ENCODE data around the gene SEC22A.

SEC22A gene

DNA sequence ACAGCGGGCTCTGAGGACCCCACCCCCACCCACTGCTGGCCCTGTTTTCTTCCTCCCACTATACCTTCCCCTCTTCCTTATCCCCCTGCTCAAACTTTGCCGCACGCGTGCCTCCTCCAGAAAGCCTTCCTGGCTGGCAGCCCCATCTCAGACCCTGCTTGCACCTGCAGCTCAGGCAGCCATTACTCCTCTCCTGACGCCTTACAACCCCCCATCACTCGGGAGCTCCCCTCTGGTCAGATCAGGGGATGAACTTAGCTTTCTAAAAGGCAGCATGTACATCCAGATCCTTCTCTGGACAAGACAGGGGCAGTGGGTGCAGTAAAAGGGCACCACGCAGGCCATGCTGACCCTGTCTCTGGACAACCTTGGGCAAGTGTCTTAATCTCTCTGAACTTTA, 94.5 kb downstream of the SEC22A start:
- DNase-seq (ENCODE audit: low read depth in 1 of 2, low spot score in 1 of 2) = no peak
- H3K27ac ChIP-seq (replicated peaks) = no peak overlapping the region
- TF ChIP-seq, protein P1, sequence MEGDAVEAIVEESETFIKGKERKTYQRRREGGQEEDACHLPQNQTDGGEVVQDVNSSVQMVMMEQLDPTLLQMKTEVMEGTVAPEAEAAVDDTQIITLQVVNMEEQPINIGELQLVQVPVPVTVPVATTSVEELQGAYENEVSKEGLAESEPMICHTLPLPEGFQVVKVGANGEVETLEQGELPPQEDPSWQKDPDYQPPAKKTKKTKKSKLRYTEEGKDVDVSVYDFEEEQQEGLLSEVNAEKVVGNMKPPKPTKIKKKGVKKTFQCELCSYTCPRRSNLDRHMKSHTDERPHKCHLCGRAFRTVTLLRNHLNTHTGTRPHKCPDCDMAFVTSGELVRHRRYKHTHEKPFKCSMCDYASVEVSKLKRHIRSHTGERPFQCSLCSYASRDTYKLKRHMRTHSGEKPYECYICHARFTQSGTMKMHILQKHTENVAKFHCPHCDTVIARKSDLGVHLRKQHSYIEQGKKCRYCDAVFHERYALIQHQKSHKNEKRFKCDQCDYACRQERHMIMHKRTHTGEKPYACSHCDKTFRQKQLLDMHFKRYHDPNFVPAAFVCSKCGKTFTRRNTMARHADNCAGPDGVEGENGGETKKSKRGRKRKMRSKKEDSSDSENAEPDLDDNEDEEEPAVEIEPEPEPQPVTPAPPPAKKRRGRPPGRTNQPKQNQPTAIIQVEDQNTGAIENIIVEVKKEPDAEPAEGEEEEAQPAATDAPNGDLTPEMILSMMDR (IDR thresholded peaks at IDR 0.05; ENCODE audit: insufficient read depth, low read length) = no peak
- TF ChIP-seq, protein P2, sequence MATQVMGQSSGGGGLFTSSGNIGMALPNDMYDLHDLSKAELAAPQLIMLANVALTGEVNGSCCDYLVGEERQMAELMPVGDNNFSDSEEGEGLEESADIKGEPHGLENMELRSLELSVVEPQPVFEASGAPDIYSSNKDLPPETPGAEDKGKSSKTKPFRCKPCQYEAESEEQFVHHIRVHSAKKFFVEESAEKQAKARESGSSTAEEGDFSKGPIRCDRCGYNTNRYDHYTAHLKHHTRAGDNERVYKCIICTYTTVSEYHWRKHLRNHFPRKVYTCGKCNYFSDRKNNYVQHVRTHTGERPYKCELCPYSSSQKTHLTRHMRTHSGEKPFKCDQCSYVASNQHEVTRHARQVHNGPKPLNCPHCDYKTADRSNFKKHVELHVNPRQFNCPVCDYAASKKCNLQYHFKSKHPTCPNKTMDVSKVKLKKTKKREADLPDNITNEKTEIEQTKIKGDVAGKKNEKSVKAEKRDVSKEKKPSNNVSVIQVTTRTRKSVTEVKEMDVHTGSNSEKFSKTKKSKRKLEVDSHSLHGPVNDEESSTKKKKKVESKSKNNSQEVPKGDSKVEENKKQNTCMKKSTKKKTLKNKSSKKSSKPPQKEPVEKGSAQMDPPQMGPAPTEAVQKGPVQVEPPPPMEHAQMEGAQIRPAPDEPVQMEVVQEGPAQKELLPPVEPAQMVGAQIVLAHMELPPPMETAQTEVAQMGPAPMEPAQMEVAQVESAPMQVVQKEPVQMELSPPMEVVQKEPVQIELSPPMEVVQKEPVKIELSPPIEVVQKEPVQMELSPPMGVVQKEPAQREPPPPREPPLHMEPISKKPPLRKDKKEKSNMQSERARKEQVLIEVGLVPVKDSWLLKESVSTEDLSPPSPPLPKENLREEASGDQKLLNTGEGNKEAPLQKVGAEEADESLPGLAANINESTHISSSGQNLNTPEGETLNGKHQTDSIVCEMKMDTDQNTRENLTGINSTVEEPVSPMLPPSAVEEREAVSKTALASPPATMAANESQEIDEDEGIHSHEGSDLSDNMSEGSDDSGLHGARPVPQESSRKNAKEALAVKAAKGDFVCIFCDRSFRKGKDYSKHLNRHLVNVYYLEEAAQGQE (IDR thresholded peaks at IDR 0.05; ENCODE audit: insufficient replicate concordance, low read depth) = no peak
- no peak for TF ChIP-seq GABPA (IDR thresholded peaks at IDR 0.05; ENCODE audit: low read depth)
- TF ChIP-seq POLR2AphosphoS5 (IDR thresholded peaks at IDR 0.05; ENCODE audit: low read depth) = no peak
- no peak for TF ChIP-seq SPI1 (IDR thresholded peaks at IDR 0.05; ENCODE audit: borderline replicate concordance, low read depth)
- H3K27me3 ChIP-seq (ENCODE audit: insufficient read depth, poor library complexity, severe bottlenecking) = no peaks in the 10 kb centered on the region
- H3K4me3 ChIP-seq (replicated peaks; ENCODE audit: insufficient read depth, low read length) = no peak overlapping the region

DNA sequence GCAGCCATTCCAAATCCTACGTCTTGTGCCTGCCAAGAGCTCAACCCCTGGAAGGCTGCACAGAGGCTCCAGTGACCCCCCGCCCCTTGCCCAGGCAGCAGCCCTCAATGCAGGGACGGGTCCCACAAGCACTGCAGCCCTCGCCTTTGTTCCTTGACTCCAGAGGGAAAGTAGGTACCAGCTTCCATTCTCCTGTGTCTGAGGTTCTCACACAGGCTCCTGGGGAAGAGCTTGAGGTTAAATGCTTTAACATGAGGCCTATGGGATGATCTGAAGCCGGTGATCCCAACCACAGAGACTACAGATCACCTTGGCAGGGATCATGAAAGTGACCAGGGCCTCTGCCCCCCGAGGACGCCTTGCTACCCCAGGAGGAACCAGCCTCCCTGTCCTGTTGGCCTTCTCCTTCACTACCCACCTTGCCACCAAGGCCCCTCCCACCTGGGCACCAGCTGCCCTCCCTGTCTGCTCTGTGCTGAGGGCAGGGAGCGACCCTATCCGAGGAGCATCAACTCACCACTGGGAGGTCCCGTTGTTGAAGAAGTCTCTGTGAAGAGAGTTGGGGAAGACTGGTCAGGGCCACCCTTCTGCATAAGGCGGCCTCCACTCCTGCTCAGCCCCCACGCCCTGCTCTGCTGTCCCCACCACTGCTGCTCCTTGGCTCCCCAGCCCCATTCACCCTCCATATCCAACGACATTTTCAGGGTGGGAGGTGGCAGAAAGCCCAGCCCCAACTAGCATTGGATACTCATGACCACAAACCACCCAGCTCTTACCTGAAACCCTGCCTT, 95.3 kb downstream of the SEC22A start:
- no peak for DNase-seq (ENCODE audit: low read depth in 1 of 2, low spot score in 1 of 2)
- no peak overlapping the region for H3K4me3 ChIP-seq (replicated peaks; ENCODE audit: insufficient read depth, low read length)
- H3K27ac ChIP-seq (replicated peaks) = no peak overlapping the region
- no peaks in the 10 kb centered on the region for H3K27me3 ChIP-seq (ENCODE audit: insufficient read depth, poor library complexity, severe bottlenecking)
- TF ChIP-seq, protein P2 (IDR thresholded peaks at IDR 0.05; ENCODE audit: insufficient replicate concordance, low read depth) = no peak
- TF ChIP-seq, protein P1 (IDR thresholded peaks at IDR 0.05; ENCODE audit: insufficient read depth, low read length) = no peak
- TF ChIP-seq POLR2AphosphoS5 (IDR thresholded peaks at IDR 0.05; ENCODE audit: low read depth) (no peak), SPI1 (IDR thresholded peaks at IDR 0.05; ENCODE audit: borderline replicate concordance, low read depth) (no peak), GABPA (IDR thresholded peaks at IDR 0.05; ENCODE audit: low read depth) (no peak)

DNA sequence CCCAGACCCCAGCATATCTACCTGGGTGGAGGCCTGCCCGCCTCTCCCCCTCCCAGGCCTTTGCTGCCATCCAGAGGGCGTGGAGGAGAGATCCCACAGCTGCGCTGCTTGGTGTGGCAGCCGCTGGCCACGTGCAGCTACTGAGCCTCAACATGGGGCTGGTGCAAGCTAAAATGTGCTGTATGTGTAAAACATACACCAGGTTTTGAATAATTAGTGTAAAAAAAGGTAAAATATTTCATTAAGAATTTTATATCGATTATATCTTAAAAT, 95.8 kb downstream of the SEC22A start:
- Histone ChIP-seq H3K27me3 (ENCODE audit: insufficient read depth, poor library complexity, severe bottlenecking) (no peaks in the 10 kb centered on the region), H3K27ac (replicated peaks) (no peak overlapping the region), H3K4me3 (replicated peaks; ENCODE audit: insufficient read depth, low read length) (no peak overlapping the region)
- TF ChIP-seq SPI1 (IDR thresholded peaks at IDR 0.05; ENCODE audit: borderline replicate concordance, low read depth) (no peak), GABPA (IDR thresholded peaks at IDR 0.05; ENCODE audit: low read depth) (no peak), POLR2AphosphoS5 (IDR thresholded peaks at IDR 0.05; ENCODE audit: low read depth) (no peak)
- TF ChIP-seq, protein P1 (IDR thresholded peaks at IDR 0.05; ENCODE audit: insufficient read depth, low read length) = no peak
- TF ChIP-seq, protein P2 (IDR thresholded peaks at IDR 0.05; ENCODE audit: insufficient replicate concordance, low read depth) = no peak
- DNase-seq (ENCODE audit: low read depth in 1 of 2, low spot score in 1 of 2) = peak in 1 of 2 experiments; percentile 9
